ENCODE results near the gene TMEM18.

The TMEM18 gene

GRCh38 chr2:618005-618404 lies 59.2 kb downstream of the TMEM18 start:
- no peak for DNase-seq

Data from effector CD4-positive, alpha-beta T cell (primary cell).